ENCODE results near the gene RNF152. TPM values are rescaled to one million over a fixed set of nuclear protein-coding genes. Genes with fewer than 3 reads are reported as not detected.

The RNF152 gene
- total and polyA plus RNA-seq, 11 donors = 2.8 to 24.0 (median 10.7) TPM

DNA sequence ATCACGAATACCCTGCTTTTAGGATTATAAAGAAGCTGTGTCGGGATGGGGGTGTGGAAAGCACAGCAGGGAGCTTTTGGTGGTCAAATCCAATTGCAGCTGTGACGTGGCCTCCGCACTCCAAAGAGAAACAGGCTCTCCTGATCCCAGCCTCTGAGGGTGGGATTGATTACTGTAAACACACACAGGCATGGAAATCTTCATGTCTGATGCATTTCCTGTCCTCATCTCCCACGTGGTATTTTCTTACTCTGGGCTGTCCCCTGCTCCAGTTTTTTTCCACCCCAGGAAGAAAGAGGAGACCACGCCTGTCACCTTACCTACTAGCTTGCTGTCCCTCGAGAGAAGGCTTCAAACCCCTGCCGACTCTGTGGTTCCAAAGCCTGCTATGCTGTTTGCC, 22.7 kb downstream of the RNF152 start:
- H3K27ac ChIP-seq = peak overlapping the region in 7 of 12 donors; percentile 5 to 60 (median 14)
- ATAC-seq (peak; percentile 15 to 91 (median 62)), DNase-seq (peak in 1 of 5 donors; percentile 48)
- 44 to 58% (median 52%) methylated on average over 8 of the region's 8 CpGs for WGBS, 4 donors
- TF ChIP-seq, protein P1, sequence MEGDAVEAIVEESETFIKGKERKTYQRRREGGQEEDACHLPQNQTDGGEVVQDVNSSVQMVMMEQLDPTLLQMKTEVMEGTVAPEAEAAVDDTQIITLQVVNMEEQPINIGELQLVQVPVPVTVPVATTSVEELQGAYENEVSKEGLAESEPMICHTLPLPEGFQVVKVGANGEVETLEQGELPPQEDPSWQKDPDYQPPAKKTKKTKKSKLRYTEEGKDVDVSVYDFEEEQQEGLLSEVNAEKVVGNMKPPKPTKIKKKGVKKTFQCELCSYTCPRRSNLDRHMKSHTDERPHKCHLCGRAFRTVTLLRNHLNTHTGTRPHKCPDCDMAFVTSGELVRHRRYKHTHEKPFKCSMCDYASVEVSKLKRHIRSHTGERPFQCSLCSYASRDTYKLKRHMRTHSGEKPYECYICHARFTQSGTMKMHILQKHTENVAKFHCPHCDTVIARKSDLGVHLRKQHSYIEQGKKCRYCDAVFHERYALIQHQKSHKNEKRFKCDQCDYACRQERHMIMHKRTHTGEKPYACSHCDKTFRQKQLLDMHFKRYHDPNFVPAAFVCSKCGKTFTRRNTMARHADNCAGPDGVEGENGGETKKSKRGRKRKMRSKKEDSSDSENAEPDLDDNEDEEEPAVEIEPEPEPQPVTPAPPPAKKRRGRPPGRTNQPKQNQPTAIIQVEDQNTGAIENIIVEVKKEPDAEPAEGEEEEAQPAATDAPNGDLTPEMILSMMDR (IDR thresholded peaks at IDR 0.05) = no peak
- peaks cover 0 to 7% (median 0%) of the 10 kb centered on the region in 9 donors for H3K36me3 ChIP-seq
- H3K4me3 ChIP-seq = peak overlapping the region in 1 of 12 donors; percentile 14
- H3K27me3 ChIP-seq = no peaks in the 10 kb centered on the region
- H3K4me1 ChIP-seq = peaks cover 0 to 49% (median 17%) of the 10 kb centered on the region in 12 donors
- H3K9me3 ChIP-seq = no peaks in the 10 kb centered on the region
- intact Hi-C loops (cut with DNase I) = no loop called here

GRCh38 chr18:61869636-61870035, 23.2 kb downstream of the RNF152 start:
- DNase-seq = no peak
- Histone ChIP-seq H3K27ac (peak overlapping the region in 5 of 12 donors; percentile 11 to 60 (median 14)), H3K4me1 (peaks cover 0 to 49% (median 18%) of the 10 kb centered on the region in 12 donors), H3K27me3 (no peaks in the 10 kb centered on the region), H3K9me3 (no peaks in the 10 kb centered on the region), H3K4me3 (no peak overlapping the region), H3K36me3 (peaks cover 0 to 7% (median 0%) of the 10 kb centered on the region in 9 donors)
- intact Hi-C loops (cut with DNase I) = no loop called here
- TF ChIP-seq POLR2A (IDR thresholded peaks at IDR 0.05) = no peak
- TF ChIP-seq, protein P1 (IDR thresholded peaks at IDR 0.05) = no peak
- WGBS, 4 donors = 71 to 83% (median 77%) methylated on average over 4 of the region's 4 CpGs
- ATAC-seq = no peak

- DNase-seq (no peak), ATAC-seq (no peak)
- Histone ChIP-seq H3K27ac (peak overlapping the region in 1 of 12 donors; percentile 18), H3K36me3 (peaks cover 0 to 6% (median 0%) of the 10 kb centered on the region in 9 donors), H3K9me3 (no peaks in the 10 kb centered on the region), H3K27me3 (no peaks in the 10 kb centered on the region), H3K4me3 (no peak overlapping the region), H3K4me1 (peaks cover 0 to 68% (median 14%) of the 10 kb centered on the region in 12 donors)
- intact Hi-C loops (cut with DNase I) = no loop called here
- WGBS, 4 donors = 51 to 67% (median 55%) methylated on average over 3 of the region's 3 CpGs
- no peak for TF ChIP-seq POLR2A (IDR thresholded peaks at IDR 0.05)
- TF ChIP-seq, protein P1 (IDR thresholded peaks at IDR 0.05) = no peak
Measured at GRCh38 chr18:61865466-61866175, 27.2 kb downstream of the RNF152 start.

DNA sequence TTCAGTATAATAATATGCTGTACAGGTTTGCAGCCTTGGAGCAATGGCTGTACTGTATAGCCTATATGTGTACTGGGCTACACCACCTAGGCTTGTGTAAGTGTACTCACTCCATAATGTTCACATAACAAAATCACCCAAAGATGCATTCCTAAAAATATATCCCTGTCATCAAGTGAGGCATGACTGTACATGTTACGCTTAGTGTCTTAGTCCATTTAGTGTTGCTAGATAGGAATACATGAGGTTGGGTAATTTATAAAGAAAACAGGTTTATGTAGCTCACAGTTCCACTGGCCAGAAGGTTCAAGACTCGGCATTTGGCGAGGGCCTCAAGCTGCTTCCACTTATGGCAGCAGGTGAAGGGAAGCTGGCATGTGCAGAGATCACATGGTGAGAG, 31.4 kb downstream of the RNF152 start:
- 81 to 92% (median 90%) methylated on average over 3 of the region's 3 CpGs for WGBS, 4 donors
- no peak for DNase-seq
- H3K27me3 ChIP-seq = no peaks in the 10 kb centered on the region
- peaks cover 0 to 75% (median 12%) of the 10 kb centered on the region in 12 donors for H3K4me1 ChIP-seq
- no peak overlapping the region for H3K4me3 ChIP-seq
- H3K9me3 ChIP-seq = no peaks in the 10 kb centered on the region
- H3K36me3 ChIP-seq = peaks cover 0 to 18% (median 0%) of the 10 kb centered on the region in 9 donors
- intact Hi-C loops (cut with DNase I) = no loop called here
- ATAC-seq = no peak
- no peak overlapping the region for H3K27ac ChIP-seq
- no peak for TF ChIP-seq POLR2A (IDR thresholded peaks at IDR 0.05)
- TF ChIP-seq, protein P1 (IDR thresholded peaks at IDR 0.05) = no peak

All from heart left ventricle (tissue), 16 donors.